OCI-LY3 (cell line): ENCODE results near the gene ARIH1.

Experiments used
- CTCF ChIP-seq: fragments of 200-600, 300-600 bp; sonication (generic); IDR thresholded peaks from 2 replicates; pipeline ENCODE4 v1.5.1; 2014; ENCODE audit warnings: antibody characterized with exemption, low read length, low read depth
- EZH2phosphoT487 ChIP-seq: fragments of 200-600 bp; shearing (Covaris generic); IDR thresholded peaks from 2 replicates; pipeline ENCODE4 v1.6.1; 2018; ENCODE audit warnings: antibody characterized with exemption, mixed run types, low read depth

GRCh38 chr15:72516777-72517176 is 42.6 kb downstream of the ARIH1 start:
- TF ChIP-seq CTCF (no peak), EZH2phosphoT487 (no peak)
